ENCODE data around the gene EEIG2.

Gene EEIG2

GRCh38 chr1:108601708-108602410 lies 42.0 kb downstream of the EEIG2 start:
- TF ChIP-seq CTCF (IDR thresholded peaks at IDR 0.05; ENCODE audit: control insufficient read depth, extremely low read depth, insufficient read depth) = no peak
- no peak overlapping the region for H3K4me3 ChIP-seq (ENCODE audit: low read depth, low read length)
- no peak for DNase-seq (ENCODE audit: low read depth)

- no peak for TF ChIP-seq CTCF (IDR thresholded peaks at IDR 0.05; ENCODE audit: control insufficient read depth, extremely low read depth, insufficient read depth)
- no peak for DNase-seq (ENCODE audit: low read depth)
- H3K4me3 ChIP-seq (ENCODE audit: low read depth, low read length) = no peak overlapping the region
Observed at GRCh38 chr1:108605633-108606032, 45.7 kb downstream of the EEIG2 start.

- H3K4me3 ChIP-seq (ENCODE audit: low read depth, low read length) = no peak overlapping the region
- TF ChIP-seq CTCF (IDR thresholded peaks at IDR 0.05; ENCODE audit: control insufficient read depth, extremely low read depth, insufficient read depth) = no peak
- no peak for DNase-seq (ENCODE audit: low read depth)
Observed at GRCh38 chr1:108606478-108606877, 46.6 kb downstream of the EEIG2 start.

GRCh38 chr1:108609483-108610049 lies 49.7 kb downstream of the EEIG2 start:
- TF ChIP-seq CTCF (IDR thresholded peaks at IDR 0.05; ENCODE audit: control insufficient read depth, extremely low read depth, insufficient read depth) = no peak
- H3K4me3 ChIP-seq (ENCODE audit: low read depth, low read length) = no peak overlapping the region
- DNase-seq (ENCODE audit: low read depth) = no peak
